Calu3 (cell line): ENCODE results near the gene MAP4K3. TPM values are rescaled to one million over a fixed set of nuclear protein-coding genes. Genes with fewer than 3 reads are reported as not detected.

Experiments
- BruUV-seq: library from RNA; stranded (reverse); fragments of 400-500 nt; replicated peaks from 2 replicates; lab custom pipeline; 2021; lab: Mats Ljungman, UMichigan
- CTCF ChIA-PET: fragments of 300-600 bp; sonication (Branson Sonifier 250); formaldehyde crosslinking; loops from one replicate; lab custom pipeline; 2022; ENCODE audit warnings: antibody characterized with exemption; lab: Charles Lee
- DNase-seq: peaks from one replicate; pipeline ENCODE4 v3.0.0; 2022
- H3K27ac Mint-ChIP-seq: one replicate; pipeline ENCODE4 v1.8.0; 2022; ENCODE audit warnings: mixed read lengths; ENCODE audit not compliant: unreplicated experiment
- H3K27me3 Mint-ChIP-seq: one replicate; pipeline ENCODE4 v1.8.0; 2022; ENCODE audit warnings: mixed read lengths; ENCODE audit not compliant: unreplicated experiment
- H3K36me3 Mint-ChIP-seq: one replicate; pipeline ENCODE4 v1.8.0; 2022; ENCODE audit warnings: mild to moderate bottlenecking, moderate library complexity, mixed read lengths; ENCODE audit not compliant: insufficient read depth, unreplicated experiment
- H3K4me1 Mint-ChIP-seq: one replicate; pipeline ENCODE4 v1.8.0; 2022; ENCODE audit warnings: mild to moderate bottlenecking, low read depth, mixed read lengths; ENCODE audit not compliant: unreplicated experiment
- H3K4me3 Mint-ChIP-seq: one replicate; pipeline ENCODE4 v1.8.0; 2022; ENCODE audit warnings: mild to moderate bottlenecking, low read depth, moderate library complexity, mixed read lengths; ENCODE audit not compliant: unreplicated experiment
- H3K9me3 Mint-ChIP-seq: one replicate; pipeline ENCODE4 v1.8.0; 2022; ENCODE audit warnings: low read depth, mixed read lengths; ENCODE audit not compliant: unreplicated experiment
- intact Hi-C: fragments of 100-400 bp; cut with micrococcal nuclease; formaldehyde crosslinking; loops from one replicate; pipeline ENCODE4 v1.10.0; 2022; ENCODE audit not compliant: unreplicated experiment
- total RNA-seq: library from RNA; stranded (reverse); gene quantifications from 2 replicates; pipeline ENCODE4 v1.2.3, GENCODE V29; 2022
- TF ChIP-seq, protein P1 (sequence below): fragments of 200-600 bp; IDR thresholded peaks from one replicate; pipeline ENCODE4 v1.8.0; 2022; ENCODE audit warnings: antibody characterized with exemption; ENCODE audit not compliant: unreplicated experiment

The MAP4K3 gene
- total RNA-seq, 1 experiment from 2014 or later: 30.7 TPM

DNA sequence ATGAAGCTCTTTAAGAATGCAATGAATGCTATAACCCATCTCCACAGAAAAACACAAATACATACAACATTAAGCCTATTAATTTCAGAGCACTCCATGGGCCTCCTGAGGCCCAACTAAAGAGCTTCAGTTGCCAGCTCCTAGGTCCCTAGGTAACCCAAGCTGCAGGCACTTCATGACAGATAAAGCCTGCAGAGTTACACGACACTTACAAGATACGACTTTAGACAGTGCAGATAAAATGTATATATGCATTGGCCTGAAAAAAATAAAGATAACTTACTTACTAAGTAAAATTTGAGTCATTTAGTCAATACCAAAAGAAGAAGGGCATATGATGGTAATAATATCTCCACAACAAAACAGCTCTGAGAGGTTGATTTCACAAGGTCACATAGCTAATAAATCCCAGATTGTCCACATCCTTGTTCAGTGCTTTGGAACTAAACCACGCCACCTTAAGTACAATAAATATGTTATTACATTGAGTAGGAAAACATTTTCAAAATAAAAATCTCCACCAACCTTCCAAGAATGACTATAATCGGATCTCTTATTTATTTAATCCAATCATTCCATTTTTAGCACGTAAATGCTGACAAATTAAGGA, 3.4 kb downstream of the MAP4K3 start:
- H3K9me3 Mint-ChIP-seq: no peaks in the 10 kb centered on the region
- peaks cover 34% of the 10 kb centered on the region for H3K36me3 Mint-ChIP-seq
- no peak overlapping the region for H3K27ac Mint-ChIP-seq
- BruUV-seq: no TSS peak
- DNase-seq: no peak
- TF ChIP-seq, protein P1, sequence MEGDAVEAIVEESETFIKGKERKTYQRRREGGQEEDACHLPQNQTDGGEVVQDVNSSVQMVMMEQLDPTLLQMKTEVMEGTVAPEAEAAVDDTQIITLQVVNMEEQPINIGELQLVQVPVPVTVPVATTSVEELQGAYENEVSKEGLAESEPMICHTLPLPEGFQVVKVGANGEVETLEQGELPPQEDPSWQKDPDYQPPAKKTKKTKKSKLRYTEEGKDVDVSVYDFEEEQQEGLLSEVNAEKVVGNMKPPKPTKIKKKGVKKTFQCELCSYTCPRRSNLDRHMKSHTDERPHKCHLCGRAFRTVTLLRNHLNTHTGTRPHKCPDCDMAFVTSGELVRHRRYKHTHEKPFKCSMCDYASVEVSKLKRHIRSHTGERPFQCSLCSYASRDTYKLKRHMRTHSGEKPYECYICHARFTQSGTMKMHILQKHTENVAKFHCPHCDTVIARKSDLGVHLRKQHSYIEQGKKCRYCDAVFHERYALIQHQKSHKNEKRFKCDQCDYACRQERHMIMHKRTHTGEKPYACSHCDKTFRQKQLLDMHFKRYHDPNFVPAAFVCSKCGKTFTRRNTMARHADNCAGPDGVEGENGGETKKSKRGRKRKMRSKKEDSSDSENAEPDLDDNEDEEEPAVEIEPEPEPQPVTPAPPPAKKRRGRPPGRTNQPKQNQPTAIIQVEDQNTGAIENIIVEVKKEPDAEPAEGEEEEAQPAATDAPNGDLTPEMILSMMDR: no peak
- H3K4me1 Mint-ChIP-seq: peaks cover 63% of the 10 kb centered on the region
- H3K4me3 Mint-ChIP-seq: no peak overlapping the region
- H3K27me3 Mint-ChIP-seq: no peaks in the 10 kb centered on the region
- CTCF ChIA-PET: no interaction called here
- intact Hi-C loops: loop anchor here (5.0 kb wide), 1 partner anchor 51 kb away; no protein-coding TSS in a partner anchor

DNA sequence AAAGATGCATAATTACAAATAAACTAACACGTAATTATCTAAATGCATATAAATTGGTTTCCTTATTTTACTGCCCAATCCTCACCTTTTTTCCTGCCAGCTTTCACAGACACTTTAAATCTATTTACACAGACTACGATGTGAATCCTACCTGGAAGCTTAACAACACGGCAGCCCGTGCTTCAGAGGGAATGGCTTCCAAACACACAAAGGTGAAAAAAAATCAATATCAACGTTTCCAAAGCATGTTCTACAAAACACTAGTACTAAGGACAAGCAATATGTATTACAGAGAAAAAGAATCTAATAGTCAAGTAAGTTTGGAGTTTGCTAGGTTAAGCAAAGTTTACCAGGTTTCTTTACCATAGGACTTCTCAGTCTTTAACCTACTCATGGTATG, 4.4 kb downstream of the MAP4K3 start:
- Mint-ChIP-seq H3K27me3 (no peaks in the 10 kb centered on the region), H3K9me3 (no peaks in the 10 kb centered on the region), H3K36me3 (peaks cover 29% of the 10 kb centered on the region), H3K4me1 (peaks cover 67% of the 10 kb centered on the region), H3K4me3 (no peak overlapping the region), H3K27ac (no peak overlapping the region)
- TF ChIP-seq, protein P1: no peak
- no peak for DNase-seq
- CTCF ChIA-PET: interaction anchor here (1.5 kb wide), 1 partner anchor 53 kb away, joined by 5 read pairs; no protein-coding TSS in a partner anchor
- no TSS peak for BruUV-seq
- intact Hi-C loops: loop anchor here (5.0 kb wide), 1 partner anchor 50 kb away; no protein-coding TSS in a partner anchor

DNA sequence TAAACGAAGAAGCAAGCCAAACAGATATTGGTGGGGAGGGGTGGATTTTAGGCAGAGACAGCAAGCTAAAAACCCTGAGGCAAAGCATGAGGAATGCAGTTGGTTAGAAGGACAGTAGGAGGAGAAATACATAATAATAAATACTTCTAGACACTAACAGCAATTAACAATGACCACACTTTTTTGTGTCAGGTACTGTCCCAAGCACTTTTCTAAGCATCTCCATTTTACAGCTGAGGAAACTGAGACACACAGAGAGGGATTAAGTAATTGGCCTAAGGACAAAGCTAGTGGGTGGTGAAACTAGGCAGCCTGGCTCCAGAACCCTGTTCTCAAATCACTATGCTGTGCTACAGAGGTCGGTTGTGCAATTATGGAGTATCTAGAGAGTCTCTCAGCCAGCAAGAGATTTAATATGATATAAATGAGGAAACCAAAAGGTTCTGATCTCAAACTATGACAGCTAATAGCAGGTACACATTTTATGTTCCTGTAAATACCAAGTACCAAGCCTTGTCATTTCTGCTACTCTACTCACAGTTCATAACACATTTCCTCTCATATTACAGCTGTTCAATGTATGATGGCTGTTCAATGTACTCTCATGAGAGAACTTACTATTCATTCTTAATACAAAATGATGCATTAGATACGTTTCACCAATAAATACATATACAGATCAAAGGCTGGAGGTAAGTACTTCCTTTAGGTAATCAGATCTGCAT, 5.3 kb downstream of the MAP4K3 start:
- H3K4me1 Mint-ChIP-seq: peaks cover 76% of the 10 kb centered on the region
- no peak overlapping the region for H3K27ac Mint-ChIP-seq
- no peaks in the 10 kb centered on the region for H3K9me3 Mint-ChIP-seq
- intact Hi-C loops: loop anchor here (5.0 kb wide), 1 partner anchor 49 kb away; no protein-coding TSS in a partner anchor
- H3K27me3 Mint-ChIP-seq: no peaks in the 10 kb centered on the region
- no TSS peak for BruUV-seq
- H3K36me3 Mint-ChIP-seq: peaks cover 20% of the 10 kb centered on the region
- H3K4me3 Mint-ChIP-seq: no peak overlapping the region
- CTCF ChIA-PET: interaction anchor here (0.8 to 1.5 kb wide), 2 partner anchors 33 to 52 kb away, joined by 3 to 5 read pairs; no protein-coding TSS in a partner anchor
- TF ChIP-seq, protein P1: no peak
- DNase-seq: no peak

DNA sequence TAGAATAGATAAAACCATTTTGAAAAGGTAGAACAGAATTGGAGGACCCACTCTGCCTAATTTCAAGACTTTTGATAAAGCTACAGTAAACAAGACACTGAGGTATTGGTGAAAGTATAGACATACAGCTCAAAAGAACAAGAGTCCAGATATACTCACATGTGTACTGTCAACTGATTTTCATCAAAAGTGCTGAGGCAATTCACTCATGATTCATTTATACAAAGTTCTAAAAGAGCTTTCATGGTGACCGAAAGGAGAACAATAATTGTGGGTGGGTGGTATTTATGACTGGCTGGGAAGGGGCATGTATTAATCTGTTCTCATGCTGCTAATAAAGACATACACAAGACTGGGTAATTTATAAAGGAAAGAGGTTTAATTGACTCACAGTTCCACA, 7.3 kb downstream of the MAP4K3 start:
- CTCF ChIA-PET: no interaction called here

More for the DNA sequence above, 7.3 kb downstream of the MAP4K3 start:
- TF ChIP-seq, protein P1: no peak
- H3K27me3 Mint-ChIP-seq: no peaks in the 10 kb centered on the region
- H3K4me1 Mint-ChIP-seq: peaks cover 71% of the 10 kb centered on the region
- H3K4me3 Mint-ChIP-seq: no peak overlapping the region
- H3K36me3 Mint-ChIP-seq: no peaks in the 10 kb centered on the region
- no peak for DNase-seq
- BruUV-seq: no TSS peak
- no peak overlapping the region for H3K27ac Mint-ChIP-seq
- no peaks in the 10 kb centered on the region for H3K9me3 Mint-ChIP-seq
- intact Hi-C loops: loop anchor here (5.0 kb wide), 1 partner anchor 47 kb away; no protein-coding TSS in a partner anchor
